WTC11 (cell line): ENCODE data around the gene KDR. TPM values are rescaled to one million over a fixed set of nuclear protein-coding genes. Genes with fewer than 3 reads are reported as not detected.
A peak's percentile ranks its signal among the peaks of the same experiment; 100 is the strongest.

Experiments
- ATAC-seq: fragments of 200-7000 bp; cut with Tn5 transposase; 2 replicates; pipeline ENCODE4 v1.10.0; 2021; ENCODE audit warnings: mild to moderate bottlenecking, moderate library complexity
- CTCF ChIA-PET: fragments of 300-600 bp; sonication (Branson Sonifier 250); formaldehyde crosslinking; loops from one replicate; lab custom pipeline; 2021; ENCODE audit warnings: antibody characterized with exemption; lab: Charles Lee
- POLR2A ChIA-PET: fragments of 350-600 bp; sonication (Branson Sonifier 250); formaldehyde crosslinking; loops from one replicate; lab custom pipeline; 2021; ENCODE audit warnings: antibody characterized with exemption; lab: Charles Lee
- DNase-seq: peaks from one replicate; pipeline ENCODE4 v3.0.0; 2021; ENCODE audit warnings: low spot score
- H3K27ac Mint-ChIP-seq: 2 replicates; pipeline ENCODE4 v1.8.0; 2021; ENCODE audit warnings: mixed read lengths
- H3K27me3 Mint-ChIP-seq: 2 replicates; pipeline ENCODE4 v1.8.0; 2021; ENCODE audit warnings: low read depth, mild to moderate bottlenecking, moderate library complexity, mixed read lengths
- H3K36me3 Mint-ChIP-seq: 2 replicates; pipeline ENCODE4 v1.8.0; 2021; ENCODE audit warnings: mixed read lengths
- H3K4me1 Mint-ChIP-seq: 2 replicates; pipeline ENCODE4 v1.8.0; 2022; ENCODE audit warnings: mixed read lengths
- H3K4me3 Mint-ChIP-seq: 2 replicates; pipeline ENCODE4 v1.8.0; 2021; ENCODE audit warnings: mild to moderate bottlenecking, moderate library complexity, mixed read lengths
- H3K9me3 Mint-ChIP-seq: 2 replicates; pipeline ENCODE4 v1.8.0; 2021; ENCODE audit warnings: mixed read lengths
- ARID4B ChIP-seq: sonication (generic); formaldehyde crosslinking; IDR thresholded peaks from 2 replicates; pipeline ENCODE4 v1.8.0; 2023; ENCODE audit warnings: missing genetic modification reagents, mild to moderate bottlenecking, borderline replicate concordance
- CTCF ChIP-seq: fragments of 200-600 bp; IDR thresholded peaks from 2 replicates; pipeline ENCODE4 v1.8.0; 2022; ENCODE audit warnings: antibody characterized with exemption
- E2F5 ChIP-seq: sonication (generic); formaldehyde crosslinking; IDR thresholded peaks from 2 replicates; pipeline ENCODE4 v1.8.1; 2022; ENCODE audit warnings: mild to moderate bottlenecking, moderate library complexity, missing genetic modification reagents
- ETV6 ChIP-seq: sonication (generic); formaldehyde crosslinking; IDR thresholded peaks from 2 replicates; pipeline ENCODE4 v1.8.1; 2022; ENCODE audit warnings: mild to moderate bottlenecking, missing genetic modification reagents
- FOXJ3 ChIP-seq: sonication (generic); formaldehyde crosslinking; IDR thresholded peaks from 2 replicates; pipeline ENCODE4 v1.9.0; 2021; ENCODE audit warnings: missing genetic modification reagents, mild to moderate bottlenecking, borderline replicate concordance
- FOXP4 ChIP-seq: sonication (generic); formaldehyde crosslinking; IDR thresholded peaks from 2 replicates; pipeline ENCODE4 v1.8.0; 2022; ENCODE audit warnings: mild to moderate bottlenecking, missing genetic modification reagents
- GTF2I ChIP-seq: fragments of 250-450 bp; sonication (Bioruptor Pico); conservative IDR thresholded peaks from 2 replicates; pipeline ENCODE4 v1.4.0; 2021; ENCODE audit warnings: mild to moderate bottlenecking
- KAT7 ChIP-seq: sonication (generic); formaldehyde crosslinking; IDR thresholded peaks from 2 replicates; pipeline ENCODE4 v1.8.1; 2023; ENCODE audit warnings: missing genetic modification reagents, mild to moderate bottlenecking, borderline replicate concordance
- NR3C1 ChIP-seq: sonication (generic); formaldehyde crosslinking; conservative IDR thresholded peaks from 2 replicates; pipeline ENCODE4 v1.8.1; 2023; ENCODE audit warnings: low read depth, mild to moderate bottlenecking, missing genetic modification reagents
- PRDM15 ChIP-seq: sonication (generic); formaldehyde crosslinking; IDR thresholded peaks from 2 replicates; pipeline ENCODE4 v1.8.0; 2022; ENCODE audit warnings: missing genetic modification reagents
- PREB ChIP-seq: sonication (generic); formaldehyde crosslinking; IDR thresholded peaks from 2 replicates; pipeline ENCODE4 v1.8.1; 2022; ENCODE audit warnings: mild to moderate bottlenecking, missing genetic modification reagents, moderate library complexity, borderline replicate concordance
- PRRX2 ChIP-seq: fragments of 250-450 bp; sonication (Bioruptor Pico); IDR thresholded peaks from 2 replicates; pipeline ENCODE4 v1.8.0; 2021; ENCODE audit warnings: mild to moderate bottlenecking
- SMAD3 ChIP-seq: sonication (generic); formaldehyde crosslinking; IDR thresholded peaks from 2 replicates; pipeline ENCODE4 v1.8.0; 2022; ENCODE audit warnings: missing genetic modification reagents, mild to moderate bottlenecking, borderline replicate concordance
- SP1 ChIP-seq: sonication (generic); formaldehyde crosslinking; conservative IDR thresholded peaks from 2 replicates; pipeline ENCODE4 v1.8.1; 2022; ENCODE audit warnings: missing genetic modification reagents
- TCF7 ChIP-seq: sonication (generic); formaldehyde crosslinking; IDR thresholded peaks from 2 replicates; pipeline ENCODE4 v1.8.0; 2022; ENCODE audit warnings: mild to moderate bottlenecking, low read depth, missing genetic modification reagents, moderate library complexity
- TEAD1 ChIP-seq: sonication (generic); formaldehyde crosslinking; IDR thresholded peaks from 2 replicates; pipeline ENCODE4 v1.8.0; 2022; ENCODE audit warnings: mild to moderate bottlenecking, missing genetic modification reagents
- ZNF281 ChIP-seq: sonication (generic); formaldehyde crosslinking; IDR thresholded peaks from 2 replicates; pipeline ENCODE4 v1.8.0; 2023; ENCODE audit warnings: mild to moderate bottlenecking, missing genetic modification reagents
- ZNF416 ChIP-seq: fragments of 250-450 bp; sonication (Bioruptor Pico); IDR thresholded peaks from 2 replicates; pipeline ENCODE4 v1.9.0; 2021; ENCODE audit warnings: mild to moderate bottlenecking, inconsistent platforms
- total RNA-seq: library from RNA; stranded (reverse); gene quantifications from 3 replicates; pipeline ENCODE4 v1.2.3, GENCODE V29; 2021

KDR gene
- total RNA-seq, 1 experiment from 2014 or later, result 80.8 TPM

- TF ChIP-seq KAT7 (no peak), PREB (CRISPR knock-in tag) (no peak), NR3C1 (CRISPR knock-in tag) (no peak), PRRX2 (CRISPR knock-in tag) (no peak)
Observed at GRCh38 chr4:55133951-55134350, 8.6 kb upstream of the KDR start (continued).

- Mint-ChIP-seq H3K9me3 (peaks cover 19% of the 10 kb centered on the region), H3K36me3 (peaks cover 20% of the 10 kb centered on the region), H3K4me3 (peak overlapping the region; percentile 52), H3K27ac (peak overlapping the region; percentile 99), H3K4me1 (peaks cover 43% of the 10 kb centered on the region)
- peak; percentile 26 for DNase-seq
- POLR2A ChIA-PET, result interaction anchor here (0.6 to 0.9 kb wide), 3 partner anchors 25 to 815 kb away, joined by 3 to 6 read pairs (median 3); no protein-coding TSS in a partner anchor
- CTCF ChIA-PET, result interaction anchor here (0.6 to 2.0 kb wide), 7 partner anchors 26 to 213 kb away, joined by 3 to 8 read pairs (median 4); partner anchors contain the start of gene SRD5A3
- ATAC-seq, result peak; percentile 97
- TF ChIP-seq GTF2I (CRISPR knock-in tag), result no peak; the same call in 1 of the 2 replicates
- no peak for TF ChIP-seq PRDM15 (CRISPR knock-in tag)
- TF ChIP-seq ZNF416, result no peak
- no peak for TF ChIP-seq SP1
- TF ChIP-seq TCF7 (CRISPR knock-in tag), result no peak
- TF ChIP-seq SMAD3, result no peak
- TF ChIP-seq CTCF, result no peak
- TF ChIP-seq TEAD1 (CRISPR knock-in tag), result no peak
- peak; percentile 84 for TF ChIP-seq ETV6
- peak; percentile 71; the same call in 1 of the 2 replicates for TF ChIP-seq FOXP4 (CRISPR knock-in tag)
- no peak for TF ChIP-seq ARID4B (CRISPR knock-in tag)
- no peak for TF ChIP-seq FOXJ3 (CRISPR knock-in tag)
- 0 out of 2 replicates have a peak, but pooled peaks have one; percentile 42 for TF ChIP-seq ZNF281
- no peak for TF ChIP-seq E2F5 (CRISPR knock-in tag)
- TF ChIP-seq, all 79 proteins: peak for 3
- H3K27me3 Mint-ChIP-seq, result no peaks in the 10 kb centered on the region
Observed at GRCh38 chr4:55132775-55133174, 7.4 kb upstream of the KDR start.
